ENCODE results near the gene C16orf92. TPM values are rescaled to one million over a fixed set of nuclear protein-coding genes. Genes with fewer than 3 reads are reported as not detected.
A peak's percentile ranks its signal among the peaks of the same experiment; 100 is the strongest.

C16orf92 gene
- polyA plus RNA-seq, 4 donors = not detected

DNA sequence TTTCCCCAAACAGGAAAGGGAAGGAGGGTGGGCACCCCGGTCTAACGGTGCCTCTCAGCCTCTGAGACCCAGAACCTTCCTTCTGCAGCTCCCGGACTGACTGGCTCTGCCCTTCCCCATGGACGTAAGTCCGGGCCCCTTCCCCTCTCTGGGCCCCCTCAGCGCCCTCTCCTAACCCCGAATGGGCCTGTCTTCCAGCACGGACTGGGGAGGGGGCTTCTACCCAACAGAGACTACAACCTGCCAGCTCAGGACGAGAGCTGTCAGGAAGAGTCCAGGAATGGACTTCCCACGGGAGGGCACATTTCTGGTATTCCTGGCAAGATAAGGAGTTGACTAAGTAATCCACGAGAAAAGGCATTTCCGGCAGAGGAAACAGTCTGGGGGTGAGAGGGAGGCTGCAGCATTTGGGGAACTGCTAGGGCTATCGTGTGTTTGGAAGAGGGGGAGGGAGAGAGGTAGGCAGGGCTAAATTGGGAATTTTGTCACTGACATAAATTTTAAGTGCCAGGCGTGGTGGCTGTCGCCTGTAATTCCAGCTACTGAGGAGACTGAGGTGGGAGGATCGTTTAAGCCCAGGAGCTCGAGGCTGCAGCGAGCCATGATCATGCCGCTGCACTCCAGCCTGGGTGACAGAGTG lies 30.5 kb downstream of the C16orf92 start:
- no peak for DNase-seq (ENCODE audit: low read depth in 4 of 4, low spot score in 2 of 4)

- DNase-seq (ENCODE audit: low read depth in 4 of 4, low spot score in 2 of 4) = no peak
These were observed 31.5 kb downstream of the C16orf92 start for GRCh38 chr16:30054451-30054850.

DNA sequence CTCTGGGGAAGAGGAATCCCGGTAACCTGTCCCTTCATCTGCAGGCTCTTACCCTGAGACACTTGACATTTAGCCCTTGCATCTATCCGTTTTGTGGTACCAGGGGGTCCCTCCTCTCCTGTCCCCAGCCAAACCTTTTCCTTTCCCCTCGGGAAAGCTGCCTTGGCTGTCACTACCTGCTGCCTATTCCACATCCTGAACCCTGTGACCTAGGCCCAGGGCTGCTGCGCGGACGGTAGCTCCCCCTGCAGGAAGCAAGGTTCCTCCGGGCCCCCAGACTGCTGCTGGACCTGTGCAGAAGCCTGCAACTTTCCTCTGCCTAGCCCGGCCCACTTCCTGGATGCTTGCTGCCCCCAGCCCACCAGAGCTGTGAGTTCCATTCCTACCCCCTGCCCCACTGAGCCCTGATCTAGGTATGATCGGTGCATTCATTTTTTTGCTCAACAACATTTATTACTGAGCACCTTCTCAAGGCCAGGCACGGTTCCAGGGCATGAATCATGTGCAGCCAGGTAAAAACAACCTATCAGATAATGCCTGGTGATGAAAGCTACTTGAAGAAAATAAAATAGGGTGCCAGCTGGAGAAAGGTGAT lies 32.1 kb downstream of the C16orf92 start:
- no peak for DNase-seq (ENCODE audit: low read depth in 4 of 4, low spot score in 2 of 4)

DNA sequence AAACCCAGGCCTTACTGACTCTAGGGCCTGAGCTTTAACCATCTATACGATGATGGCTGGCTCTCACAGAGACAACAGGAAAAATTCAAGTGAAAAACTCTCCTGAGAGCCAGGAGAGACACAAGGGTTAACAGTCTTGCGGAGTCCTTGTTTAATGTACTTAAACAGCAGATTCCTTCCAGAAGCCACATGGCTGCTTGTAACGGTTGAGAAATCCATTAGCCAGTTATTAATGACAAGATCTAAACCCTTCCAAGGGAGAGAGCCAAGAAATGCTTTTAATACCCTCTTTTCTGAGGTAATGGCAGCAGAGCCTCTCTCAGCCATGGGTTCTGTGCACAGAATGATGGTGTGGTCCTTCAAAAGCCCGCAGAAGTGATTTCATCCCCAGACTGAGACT lies 37.3 kb downstream of the C16orf92 start:
- no peak for DNase-seq (ENCODE audit: low read depth in 4 of 4, low spot score in 2 of 4)

DNA sequence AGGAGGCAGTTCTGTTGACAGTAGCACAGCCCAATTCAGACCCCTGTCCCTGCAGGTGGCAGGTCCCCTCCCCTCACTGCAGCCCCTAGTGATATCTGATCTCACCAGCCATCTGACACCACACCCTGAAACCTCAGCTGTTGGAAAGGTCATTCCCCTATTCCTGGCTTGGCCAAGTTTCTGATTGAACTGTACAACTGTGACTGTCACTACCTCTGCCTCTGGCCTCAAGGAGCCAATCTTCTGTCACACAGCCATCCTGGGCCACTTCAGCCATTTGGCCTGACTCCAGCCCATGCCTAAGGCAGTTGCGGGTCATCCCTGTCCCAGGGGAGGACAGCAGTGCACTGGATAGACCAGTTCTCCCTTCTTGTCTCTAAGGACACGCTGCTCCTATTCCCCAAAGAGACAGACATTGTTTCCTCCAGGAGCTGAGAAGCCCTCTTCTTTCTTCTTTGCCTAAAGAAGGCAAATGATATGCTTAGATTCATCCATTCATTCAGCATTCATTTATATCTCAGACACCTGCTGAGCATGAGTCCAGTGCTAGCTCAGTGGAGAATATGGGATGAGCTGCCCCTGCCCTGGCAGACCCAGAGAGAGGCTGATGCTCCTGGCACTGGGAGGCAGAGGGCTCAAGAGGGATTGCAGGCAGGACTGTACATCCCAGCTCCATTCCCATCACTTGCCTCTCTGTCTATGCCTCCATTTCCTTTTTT lies 38.0 kb downstream of the C16orf92 start:
- DNase-seq (ENCODE audit: low read depth in 4 of 4, low spot score in 2 of 4) = no peak

GRCh38 chr16:30063278-30063892 lies 40.4 kb downstream of the C16orf92 start:
- no peak for DNase-seq (ENCODE audit: low read depth in 4 of 4, low spot score in 2 of 4)

GRCh38 chr16:30063893-30064728 lies 41.1 kb downstream of the C16orf92 start:
- DNase-seq (ENCODE audit: low read depth in 4 of 4, low spot score in 2 of 4) = peak in 3 of 4 donors; percentile 68 to 71 (median 69)

DNA sequence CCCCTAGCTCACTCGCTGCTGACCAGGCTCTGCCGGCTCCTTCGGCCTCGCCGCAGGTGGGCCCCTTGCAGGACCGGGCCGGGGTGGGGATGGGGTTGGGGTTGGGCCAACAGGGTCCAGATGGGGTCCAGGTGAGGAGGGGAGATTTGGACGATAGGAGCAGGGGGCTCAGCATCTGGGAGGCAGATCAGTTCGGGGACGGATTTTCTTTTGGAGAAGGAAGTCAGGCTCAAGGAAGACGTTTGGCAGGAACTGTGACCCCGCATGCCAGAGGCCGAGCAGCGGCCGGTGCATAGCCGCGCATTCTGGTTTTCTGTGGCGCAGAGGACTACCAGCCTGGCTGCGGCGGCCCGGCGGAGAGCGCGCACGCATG lies 41.7 kb downstream of the C16orf92 start:
- no peak for DNase-seq (ENCODE audit: low read depth in 4 of 4, low spot score in 2 of 4)

DNA sequence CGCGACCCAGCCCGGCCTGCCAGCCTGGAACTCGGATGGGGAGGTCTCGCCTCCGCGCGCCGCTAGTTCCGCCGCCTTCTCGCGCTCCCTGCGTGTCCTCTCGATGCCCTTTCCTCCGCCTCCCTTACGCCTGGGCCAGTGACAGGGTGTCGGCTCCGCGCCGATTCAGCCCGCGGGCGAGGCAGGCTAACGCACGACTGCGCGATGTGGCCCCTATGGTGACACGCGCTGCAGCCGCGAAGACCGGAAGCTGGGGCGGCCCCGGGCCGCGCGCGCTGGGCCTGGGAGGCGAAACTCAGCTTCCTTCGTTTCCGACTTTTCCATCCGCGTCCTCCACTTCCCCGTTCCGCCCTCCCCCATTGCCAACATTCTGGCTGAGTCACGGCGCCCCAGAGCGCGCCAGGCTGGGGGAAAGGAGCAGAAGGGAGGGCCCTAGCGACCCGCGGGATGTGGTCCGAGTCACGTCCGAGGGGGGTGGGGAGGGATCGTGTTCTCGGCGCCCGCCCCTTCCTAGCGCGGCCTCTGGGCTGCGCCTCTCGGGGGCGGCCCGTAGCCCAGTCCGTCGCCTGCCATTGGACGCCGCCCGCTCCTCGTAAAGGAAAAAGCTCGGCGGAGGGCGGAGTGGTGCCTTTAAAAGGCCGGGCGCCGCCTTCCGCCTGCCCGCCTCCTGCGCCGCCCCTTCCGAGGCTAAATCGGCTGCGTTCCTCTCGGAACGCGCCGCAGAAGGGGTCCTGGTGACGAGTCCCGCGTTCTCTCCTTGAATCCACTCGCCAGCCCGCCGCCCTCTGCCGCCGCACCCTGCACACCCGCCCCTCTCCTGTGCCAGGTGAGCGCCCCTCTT lies 42.3 kb downstream of the C16orf92 start, which contains the start of gene ALDOA:
Gene ALDOA (plus strand): TSS at position 659 of the 841 bp plus-strand sequence. CDS start 1,138 bp downstream, outside the sequence.
- DNase-seq (ENCODE audit: low read depth in 4 of 4, low spot score in 2 of 4) = peak; percentile 87 to 94 (median 92)

- peak in 1 of 4 donors; percentile 35 for DNase-seq (ENCODE audit: low read depth in 4 of 4, low spot score in 2 of 4)
These were observed 43.2 kb downstream of the C16orf92 start for GRCh38 chr16:30065943-30066760.

DNA sequence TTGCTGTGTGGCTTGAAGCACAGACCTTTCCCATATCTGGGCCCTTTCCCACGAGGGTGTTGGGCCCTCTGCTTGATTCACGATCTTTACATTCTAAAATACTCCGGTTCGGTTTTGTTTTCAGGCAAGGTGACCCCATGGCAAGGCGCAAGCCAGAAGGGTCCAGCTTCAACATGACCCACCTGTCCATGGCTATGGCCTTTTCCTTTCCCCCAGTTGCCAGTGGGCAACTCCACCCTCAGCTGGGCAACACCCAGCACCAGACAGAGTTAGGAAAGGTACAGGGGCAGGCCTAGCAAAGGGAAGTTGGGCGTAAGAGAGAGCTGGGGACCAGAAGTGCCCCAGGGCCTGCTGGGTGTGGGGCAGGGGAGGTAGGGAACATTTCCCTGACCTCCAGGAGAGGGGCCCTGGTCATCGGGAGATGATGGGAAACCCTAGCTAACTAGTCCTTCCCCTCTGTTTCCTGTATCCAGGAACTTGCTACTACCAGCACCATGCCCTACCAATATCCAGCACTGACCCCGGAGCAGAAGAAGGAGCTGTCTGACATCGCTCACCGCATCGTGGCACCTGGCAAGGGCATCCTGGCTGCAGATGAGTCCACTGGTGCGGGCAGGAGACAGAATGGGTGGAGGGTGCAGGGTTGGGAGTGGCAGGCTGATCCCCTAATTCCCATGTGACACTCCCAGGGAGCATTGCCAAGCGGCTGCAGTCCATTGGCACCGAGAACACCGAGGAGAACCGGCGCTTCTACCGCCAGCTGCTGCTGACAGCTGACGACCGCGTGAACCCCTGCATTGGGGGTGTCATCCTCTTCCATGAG lies 44.0 kb downstream of the C16orf92 start:
- no peak for DNase-seq (ENCODE audit: low read depth in 4 of 4, low spot score in 2 of 4)

GRCh38 chr16:30067584-30067916 lies 44.6 kb downstream of the C16orf92 start:
- DNase-seq (ENCODE audit: low read depth in 4 of 4, low spot score in 2 of 4) = no peak

DNA sequence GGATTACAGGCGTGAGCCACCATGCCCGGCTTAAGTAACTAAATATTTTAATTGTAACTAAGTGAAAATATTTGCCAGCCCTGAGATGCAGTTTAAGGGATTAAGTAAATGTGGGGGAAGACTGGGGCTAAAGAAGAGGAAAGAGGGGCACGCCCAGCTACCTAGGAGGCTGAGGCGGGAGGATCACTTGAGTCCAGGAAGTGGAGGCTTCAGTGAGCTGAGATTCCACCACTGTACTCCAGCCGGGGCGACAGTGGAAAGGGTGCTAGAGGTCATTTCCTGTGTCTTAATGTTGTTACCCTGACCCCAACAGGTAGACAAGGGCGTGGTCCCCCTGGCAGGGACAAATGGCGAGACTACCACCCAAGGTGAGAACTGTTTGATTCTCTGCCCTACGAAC lies 45.3 kb downstream of the C16orf92 start:
- no peak for DNase-seq (ENCODE audit: low read depth in 4 of 4, low spot score in 2 of 4)

- DNase-seq (ENCODE audit: low read depth in 4 of 4, low spot score in 2 of 4) = no peak
These were observed 46.0 kb downstream of the C16orf92 start for GRCh38 chr16:30068750-30069610.

- DNase-seq (ENCODE audit: low read depth in 4 of 4, low spot score in 2 of 4) = no peak
These were observed 46.8 kb downstream of the C16orf92 start for GRCh38 chr16:30069611-30070462.

DNA sequence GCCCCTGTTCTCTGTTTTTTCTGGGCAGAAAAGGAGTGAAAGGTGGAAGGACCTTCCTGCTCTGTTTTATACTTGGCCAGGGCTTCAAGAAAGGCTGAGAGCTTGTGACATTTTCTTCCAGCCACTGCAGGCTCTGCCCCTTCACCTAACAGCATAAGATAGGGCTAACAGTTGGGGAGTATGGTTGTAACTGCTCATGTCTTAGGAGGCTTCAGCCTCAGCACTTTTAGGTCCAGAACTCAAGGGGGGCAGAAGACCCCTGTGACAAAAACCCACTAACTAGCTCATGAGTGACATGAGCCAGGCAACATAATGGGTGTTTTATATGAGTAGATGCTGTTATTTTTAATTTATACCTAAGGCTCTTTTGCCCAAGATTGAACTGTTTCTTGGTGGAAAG lies 47.5 kb downstream of the C16orf92 start:
- DNase-seq (ENCODE audit: low read depth in 4 of 4, low spot score in 2 of 4) = no peak
